HG03064 (cell line): ENCODE data around the gene PSMB10.

Experiments used
- ATAC-seq: cut with Tn5 transposase; IDR thresholded peaks from one replicate; pipeline ENCODE4 v1.9.1; 2021; ENCODE audit warnings: low read depth; ENCODE audit not compliant: unreplicated experiment

Gene PSMB10

GRCh38 chr16:67964477-67965131 is 28.0 kb upstream of the PSMB10 start:
- ATAC-seq: no peak

GRCh38 chr16:67963662-67964321 is 27.1 kb upstream of the PSMB10 start:
- no peak for ATAC-seq

- ATAC-seq: no peak
Measured at GRCh38 chr16:67963292-67963661, 26.6 kb upstream of the PSMB10 start.

- no peak for ATAC-seq
Measured at GRCh38 chr16:67962135-67962534, 25.5 kb upstream of the PSMB10 start.

- ATAC-seq: no peak
Measured at GRCh38 chr16:67961551-67961957, 24.9 kb upstream of the PSMB10 start.

DNA sequence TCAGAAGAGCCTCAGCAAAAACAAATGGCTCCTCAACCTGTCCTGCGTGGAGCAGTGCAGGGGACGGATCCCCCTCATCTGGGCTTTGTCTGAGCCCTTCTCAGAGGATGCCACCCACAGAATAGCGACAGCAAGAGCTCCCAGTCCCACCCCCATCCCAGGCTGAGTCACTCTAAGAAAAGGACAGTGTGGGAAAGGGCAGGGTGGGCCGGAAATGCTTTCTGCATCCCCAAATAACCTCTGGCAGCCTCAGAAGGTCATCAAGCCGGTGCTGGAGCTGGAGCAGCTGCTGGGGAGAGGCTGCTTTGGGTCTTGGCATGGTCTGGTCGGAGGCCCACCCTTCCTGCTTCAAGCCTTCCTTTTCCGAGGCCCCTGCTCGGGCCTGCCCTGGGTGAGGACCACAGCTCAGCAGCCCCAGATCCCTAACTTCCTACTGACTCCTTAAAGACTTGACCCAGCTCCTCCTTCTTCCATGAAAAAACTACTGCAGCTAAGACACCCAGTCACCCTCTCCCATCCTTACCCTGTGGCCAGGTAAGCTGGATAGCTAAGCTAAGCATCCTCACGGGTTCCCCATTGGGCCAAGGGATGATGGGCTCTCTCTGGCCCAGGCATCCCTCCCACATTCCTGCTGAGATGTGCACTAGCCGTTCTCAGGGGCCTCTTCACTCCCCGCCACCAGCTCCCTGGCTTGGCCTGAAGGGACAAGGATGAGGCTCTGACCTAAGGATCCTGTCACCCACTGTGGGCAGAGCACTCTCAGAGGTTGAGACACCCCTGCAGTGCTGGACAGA is 23.1 kb upstream of the PSMB10 start:
- ATAC-seq: no peak

- no peak for ATAC-seq
Measured at GRCh38 chr16:67957622-67958021, 21.0 kb upstream of the PSMB10 start.

- ATAC-seq: no peak
Measured at GRCh38 chr16:67954421-67955196, 18.0 kb upstream of the PSMB10 start.

DNA sequence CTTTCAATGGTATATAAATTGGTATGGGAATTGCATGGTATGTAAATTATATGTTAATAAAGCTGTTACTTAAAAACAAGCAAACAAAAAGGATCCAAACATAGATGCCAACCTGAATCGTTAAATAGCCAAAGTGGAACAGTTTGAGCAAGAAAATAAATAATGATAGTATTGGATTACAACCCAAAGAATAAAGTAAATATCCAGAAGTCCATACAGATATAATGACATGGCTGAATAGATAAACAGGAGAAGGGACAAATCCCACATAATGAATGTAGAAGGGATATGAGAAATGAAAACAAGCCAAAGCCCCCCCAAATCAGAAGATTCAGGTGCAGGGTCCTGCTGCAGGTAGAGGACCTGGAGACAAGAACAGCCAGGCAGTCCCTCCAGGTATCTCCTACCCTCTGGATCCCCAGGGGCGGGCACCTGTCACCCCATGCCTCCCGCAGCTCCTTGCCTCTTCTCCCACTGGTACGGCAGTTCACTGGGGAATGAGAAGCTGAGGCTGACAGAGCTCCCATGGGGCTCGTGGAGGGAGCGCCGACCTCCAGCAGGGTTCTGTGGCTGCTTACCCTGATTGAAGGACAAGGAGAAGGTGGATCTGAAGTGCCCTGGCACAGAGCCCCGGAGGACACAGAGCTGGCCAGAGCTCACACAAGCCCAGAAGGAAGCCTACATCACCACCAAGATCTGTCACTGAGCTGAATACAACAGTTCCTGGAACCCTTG is 17.2 kb upstream of the PSMB10 start:
- no peak for ATAC-seq

GRCh38 chr16:67951485-67951884 is 14.8 kb upstream of the PSMB10 start:
- ATAC-seq: no peak

- ATAC-seq: no peak
Measured at GRCh38 chr16:67950335-67950843, 13.7 kb upstream of the PSMB10 start.

DNA sequence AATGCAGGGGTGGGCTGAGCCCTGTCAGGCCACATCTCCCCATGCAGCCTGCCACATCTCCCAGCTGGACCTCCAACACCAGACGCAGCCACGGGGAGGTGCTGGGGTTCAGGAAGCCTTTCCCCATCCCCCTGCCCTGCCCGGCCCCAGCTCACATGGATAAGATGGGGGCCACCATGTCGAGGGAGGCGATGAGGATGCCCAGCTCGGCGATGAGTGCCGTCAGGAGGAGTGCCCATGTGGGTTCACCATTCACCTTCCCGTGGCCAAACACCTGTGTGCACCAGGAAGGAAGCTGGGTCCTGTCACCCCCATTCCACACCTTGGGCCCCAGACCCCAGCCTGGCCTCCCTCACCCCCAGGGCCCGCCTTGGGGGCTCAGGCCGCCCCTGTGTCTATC is 13.0 kb upstream of the PSMB10 start:
- ATAC-seq: no peak

GRCh38 chr16:67948015-67948414 is 11.4 kb upstream of the PSMB10 start:
- no peak for ATAC-seq

DNA sequence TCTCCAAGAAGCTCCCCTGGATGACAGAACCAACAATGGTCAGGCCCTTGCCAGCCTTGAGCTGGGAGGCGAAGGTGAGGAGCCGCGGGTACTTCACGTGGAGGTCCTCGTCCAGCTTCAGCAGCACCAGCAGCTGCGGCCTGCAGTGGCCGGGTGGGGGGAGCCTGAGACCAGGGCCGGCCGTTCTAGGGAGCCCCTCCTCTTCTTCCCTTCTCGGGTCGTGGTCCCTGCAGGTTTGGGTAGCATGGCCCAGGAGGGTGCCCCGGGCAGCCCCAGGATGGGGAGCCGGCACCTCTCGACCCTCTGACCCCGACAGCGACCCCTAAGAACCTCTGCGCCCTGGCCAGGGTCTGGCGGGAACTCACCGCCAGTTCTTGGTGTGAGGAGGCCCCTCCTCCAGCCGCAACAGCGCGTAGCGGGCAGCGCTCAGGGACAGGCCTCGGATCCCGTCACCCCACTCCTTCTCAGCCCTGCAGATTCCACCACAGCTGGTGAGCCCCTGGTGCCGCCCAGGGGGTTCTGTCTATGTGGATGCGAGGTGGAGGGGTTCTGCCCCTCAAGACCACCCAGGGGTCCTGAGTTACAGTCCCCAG is 10.4 kb upstream of the PSMB10 start:
- ATAC-seq: no peak

DNA sequence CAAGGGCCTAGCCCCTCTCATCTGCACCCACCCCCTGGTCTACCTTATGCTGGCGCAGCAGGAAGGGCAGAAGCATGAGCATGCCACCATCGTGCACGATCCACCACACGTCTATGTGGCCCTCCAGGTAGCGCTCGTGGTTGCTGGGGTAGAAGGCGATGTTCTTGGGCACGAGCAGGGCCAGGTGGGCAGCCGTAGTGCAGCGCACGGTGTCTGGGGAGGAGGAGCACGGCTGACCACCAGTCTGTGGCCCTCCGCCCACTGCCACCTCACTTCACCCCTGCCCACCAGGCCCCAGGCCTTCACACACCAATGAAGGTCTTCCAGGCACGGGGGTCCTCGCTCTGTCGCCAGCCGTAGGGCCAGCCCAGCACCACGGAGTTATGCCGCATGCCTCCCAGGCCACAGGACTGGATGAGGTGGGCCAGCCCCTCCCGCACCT is 9.5 kb upstream of the PSMB10 start:
- ATAC-seq: no peak

- no peak for ATAC-seq
Measured at GRCh38 chr16:67945392-67945933, 8.8 kb upstream of the PSMB10 start.

DNA sequence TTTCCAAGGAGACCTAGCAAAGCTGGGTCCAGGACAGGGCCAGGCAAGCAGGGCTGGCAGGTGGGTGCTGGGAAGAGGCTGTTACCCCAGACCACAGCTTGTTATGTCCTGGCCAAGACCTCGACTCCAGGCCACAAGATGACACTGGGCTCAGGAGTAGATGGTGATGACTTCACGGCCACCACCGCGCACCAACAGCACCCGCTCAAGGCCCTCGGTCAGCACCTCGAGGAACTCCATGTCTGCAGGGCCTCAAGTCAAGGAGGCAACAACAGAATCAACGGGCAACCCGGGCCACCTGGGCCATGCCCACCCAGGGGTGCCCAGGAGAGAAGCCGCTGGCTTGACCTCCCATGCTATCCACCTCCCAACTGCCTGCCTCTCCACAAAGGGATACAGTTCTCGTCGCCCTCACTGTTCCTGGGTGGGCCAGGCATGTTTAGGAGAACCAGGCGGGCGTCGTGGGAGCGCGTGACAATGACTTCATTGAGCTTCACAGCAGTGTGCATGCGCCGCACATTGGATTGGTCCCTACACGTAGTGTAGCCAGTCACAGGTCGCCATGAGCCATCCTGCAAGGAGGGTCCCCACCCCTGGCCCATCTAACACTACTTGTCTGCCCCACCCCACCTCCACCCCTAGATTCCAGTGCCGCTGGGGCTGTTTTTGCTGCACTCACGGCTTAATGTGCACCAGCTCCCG is 8.2 kb upstream of the PSMB10 start:
- ATAC-seq: no peak

DNA sequence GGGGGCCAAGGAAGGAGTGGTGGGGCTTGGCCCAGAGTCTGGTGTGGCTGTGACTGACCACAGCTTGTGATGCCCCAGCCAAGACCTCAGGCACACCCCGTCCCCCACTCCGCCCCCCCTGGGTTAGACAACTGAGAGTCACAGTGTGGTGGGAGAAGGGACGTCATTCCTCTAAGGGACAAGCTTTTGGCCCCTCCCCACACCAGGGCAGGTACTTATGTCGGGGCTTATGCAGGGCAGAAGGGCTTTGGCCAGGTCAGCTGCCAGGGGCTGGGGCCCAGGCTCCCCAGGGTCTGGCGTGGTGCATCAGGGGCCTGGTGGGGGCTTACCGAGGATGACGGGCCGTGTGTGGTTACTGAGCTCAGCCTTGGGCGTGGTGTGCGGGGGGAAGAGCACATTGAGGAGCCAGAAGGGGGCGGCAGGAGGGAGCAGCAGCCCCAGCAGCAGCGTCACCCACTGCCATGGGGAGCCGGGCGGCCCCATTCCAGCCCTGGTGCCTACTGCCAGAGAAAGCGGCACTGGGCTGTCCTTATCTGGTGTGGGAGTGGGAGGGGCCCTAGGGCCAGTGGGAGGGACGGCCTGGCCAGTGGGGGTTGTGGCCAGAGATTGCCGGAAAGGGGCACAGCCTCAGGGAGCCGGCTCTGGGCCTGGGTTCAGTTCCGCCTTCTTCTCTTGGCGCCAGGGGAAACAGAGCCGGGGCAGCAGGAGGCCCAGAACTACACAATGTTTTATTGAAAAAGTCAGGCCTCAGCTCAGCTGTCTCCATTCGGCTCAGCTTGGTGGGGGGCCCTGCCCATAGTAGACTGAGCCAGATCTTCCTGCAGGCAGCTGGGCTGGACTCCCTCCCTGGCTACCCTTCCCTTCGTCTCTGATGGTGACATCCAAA is 7.2 kb upstream of the PSMB10 start, which contains the start of gene LCAT:
Gene LCAT (minus strand): TSS at position 502 of the 886 bp plus-strand sequence. CDS start 19 bp downstream, at position 483.
- no peak for ATAC-seq
